Measurements from ENCODE around the gene TDRD5. TPM values are rescaled to one million over a fixed set of nuclear protein-coding genes. Genes with fewer than 3 reads are reported as not detected.
"Not testable (repeated sequence)": the region's sequence is repeated elsewhere in the genome, so short reads cannot be mapped to it uniquely, and the experiment has no call there.

Gene TDRD5
- total and polyA plus RNA-seq, 12 donors: 0.17 to 1.7 (median 0.64) TPM; not detected in 3

DNA sequence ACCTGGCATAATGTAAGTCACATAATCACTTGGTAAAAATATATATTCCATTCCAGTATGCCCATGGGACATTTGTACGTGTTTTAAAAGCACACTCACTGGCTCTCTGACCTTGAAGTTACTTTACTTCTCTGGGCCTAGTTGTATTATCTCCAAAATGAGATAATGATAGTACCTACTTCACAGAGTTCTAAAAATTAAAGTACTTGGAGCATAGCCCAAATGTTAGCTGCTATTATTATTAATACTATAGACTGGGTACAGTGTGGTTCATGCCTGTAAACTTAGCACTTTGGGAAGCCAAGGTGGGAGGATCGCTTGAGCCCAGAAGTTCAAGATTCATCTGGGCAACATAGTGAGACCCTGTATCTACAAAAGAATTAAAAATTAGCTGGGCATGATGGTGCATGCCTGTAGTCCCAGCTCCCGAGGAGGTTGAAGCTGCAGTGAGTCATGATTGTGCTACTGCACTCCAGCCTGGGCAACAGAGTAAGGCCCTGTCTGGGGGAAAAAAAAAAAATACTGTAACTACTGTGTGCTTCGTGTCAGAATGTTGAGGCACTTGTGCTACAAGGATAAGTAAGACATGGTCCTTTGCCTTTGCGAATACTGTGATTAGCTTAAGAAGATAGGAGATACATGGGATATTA, 45.7 kb downstream of the TDRD5 start:
- Histone ChIP-seq H3K9me3 (replicated peaks in 1 of 3) (no peaks in the 10 kb centered on the region), H3K36me3 (replicated peaks in 1 of 2) (no peaks in the 10 kb centered on the region), H3K27me3 (no peaks in the 10 kb centered on the region), H3K4me1 (replicated peaks in 1 of 2) (peaks cover 3 to 5% of the 10 kb centered on the region in 2 donors), H3K4me3 (no peak overlapping the region), H3K27ac (no peak overlapping the region)
- no peak for DNase-seq
- TF ChIP-seq POLR2A (IDR thresholded peaks at IDR 0.05) (no peak), CTCF (IDR thresholded peaks at IDR 0.05) (no peak)
- 58 to 83% (median 65%) methylated on average over 4 to 5 of the region's 5 CpGs for WGBS, 4 donors
- intact Hi-C loops (cut with DNase I): no loop called here

DNA sequence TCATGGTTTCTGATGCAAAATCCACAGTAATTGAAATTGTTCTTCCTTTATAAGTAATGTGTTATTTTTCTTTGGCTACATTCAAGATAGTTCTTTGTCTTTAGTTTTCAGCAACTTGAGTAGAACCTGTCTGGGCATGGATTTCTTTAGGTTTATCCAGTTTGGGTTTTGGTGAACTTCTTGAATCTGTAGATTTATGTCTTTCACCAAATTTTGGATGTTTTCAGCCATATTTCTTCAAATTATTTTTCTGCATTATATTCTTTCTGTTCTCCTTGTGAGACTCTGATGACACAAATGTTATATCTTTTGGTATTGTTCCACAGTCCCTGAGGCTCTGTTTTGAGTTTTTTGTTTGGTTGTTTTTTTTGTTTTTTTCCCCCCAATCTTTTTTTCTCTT, 69.4 kb downstream of the TDRD5 start:
- intact Hi-C loops (cut with DNase I): no loop called here
- no peak for DNase-seq
- Histone ChIP-seq H3K27me3 (no peaks in the 10 kb centered on the region), H3K4me1 (replicated peaks in 1 of 2) (no peaks in the 10 kb centered on the region), H3K36me3 (replicated peaks in 1 of 2) (no peaks in the 10 kb centered on the region), H3K27ac (no peak overlapping the region), H3K4me3 (no peak overlapping the region), H3K9me3 (replicated peaks in 1 of 3) (peaks cover 0 to 3% (median 0%) of the 10 kb centered on the region in 3 donors)
- TF ChIP-seq CTCF (IDR thresholded peaks at IDR 0.05) (no peak), POLR2A (IDR thresholded peaks at IDR 0.05) (no peak)

DNA sequence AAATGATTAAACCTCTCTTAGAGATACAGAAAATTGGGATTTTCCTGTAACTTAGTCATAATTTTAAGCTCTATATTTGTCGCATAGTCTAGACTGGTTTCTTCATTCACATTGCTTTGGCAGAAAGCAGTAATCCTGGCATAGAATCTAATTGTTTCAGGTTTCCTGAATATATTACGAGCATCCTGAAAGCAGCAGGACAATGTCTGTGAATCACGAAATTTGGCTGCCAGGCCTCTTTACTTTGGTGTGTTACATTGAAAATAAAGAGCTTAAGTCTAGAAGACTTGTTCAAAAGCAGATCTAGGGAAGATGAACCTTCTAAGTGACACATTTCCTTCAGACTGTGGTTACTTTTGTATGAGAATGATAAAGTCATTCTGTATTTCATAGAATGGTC, 72.2 kb downstream of the TDRD5 start:
- no peaks in the 10 kb centered on the region for H3K4me1 ChIP-seq (replicated peaks in 1 of 2)
- no peaks in the 10 kb centered on the region for H3K27me3 ChIP-seq
- H3K27ac ChIP-seq: no peak overlapping the region
- intact Hi-C loops (cut with DNase I): no loop called here
- no peak overlapping the region for H3K4me3 ChIP-seq
- WGBS, 4 donors: 58 to 69% (median 66%) methylated on average over 3 of the region's 3 CpGs
- no peaks in the 10 kb centered on the region for H3K9me3 ChIP-seq (replicated peaks in 1 of 3)
- no peak for TF ChIP-seq CTCF (IDR thresholded peaks at IDR 0.05)
- TF ChIP-seq POLR2A (IDR thresholded peaks at IDR 0.05): no peak
- no peak for DNase-seq
- H3K36me3 ChIP-seq (replicated peaks in 1 of 2): no peaks in the 10 kb centered on the region

DNA sequence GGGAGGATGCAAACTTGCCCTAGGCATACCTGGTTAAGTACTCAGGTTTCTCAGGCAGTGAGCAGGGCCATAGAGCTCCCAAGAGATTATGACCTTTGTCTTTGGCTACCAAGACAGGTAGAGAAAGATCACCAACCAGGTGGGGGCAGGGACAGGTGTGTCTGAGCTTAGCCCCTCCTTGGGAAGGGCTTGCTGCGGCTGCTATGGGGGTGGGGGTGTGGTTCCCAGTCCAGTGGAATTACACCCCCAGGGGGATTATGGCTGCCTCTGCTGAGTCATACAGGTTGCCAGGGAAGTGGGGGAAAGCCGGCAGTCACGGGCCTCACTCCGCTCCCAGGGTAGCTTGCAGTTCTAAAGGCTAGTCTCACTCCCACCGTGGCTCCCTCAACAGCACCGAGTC, 86.2 kb downstream of the TDRD5 start:
- H3K36me3 ChIP-seq (replicated peaks in 1 of 2): no peaks in the 10 kb centered on the region
- no peaks in the 10 kb centered on the region for H3K27me3 ChIP-seq
- H3K4me3 ChIP-seq: no peak overlapping the region
- TF ChIP-seq POLR2A (IDR thresholded peaks at IDR 0.05) (no peak), CTCF (IDR thresholded peaks at IDR 0.05) (no peak)
- H3K9me3 ChIP-seq (replicated peaks in 1 of 3): no peaks in the 10 kb centered on the region
- no peaks in the 10 kb centered on the region for H3K4me1 ChIP-seq (replicated peaks in 1 of 2)
- H3K27ac ChIP-seq: no peak overlapping the region
- 80 to 93% (median 82%) methylated on average over 2 to 6 of the region's 6 CpGs for WGBS, 4 donors
- no peak for DNase-seq
- intact Hi-C loops (cut with DNase I): no loop called here

- H3K36me3 ChIP-seq (replicated peaks in 1 of 2); DNase-seq; H3K9me3 ChIP-seq (replicated peaks in 1 of 3); H3K4me3 ChIP-seq; intact Hi-C loops (cut with DNase I); H3K4me1 ChIP-seq (replicated peaks in 1 of 2); H3K27ac ChIP-seq; H3K27me3 ChIP-seq: not testable (repeated sequence)
- WGBS, 4 donors: 50 to 57% (median 55%) methylated on average over 4 to 6 of the region's 6 CpGs; no CpG with 5 or more reads in 1 of the 4 donors
Measured at GRCh38 chr1:179694530-179694929, 102.9 kb downstream of the TDRD5 start.
